Smooth muscle cell (in vitro differentiated cells): ENCODE results near the gene RBBP8. TPM values are rescaled to one million over a fixed set of nuclear protein-coding genes. Genes with fewer than 3 reads are reported as not detected.
A peak's percentile ranks its signal among the peaks of the same experiment; 100 is the strongest.

Experiments
- DNase-seq: peaks from one replicate; lab custom pipeline; 2025; ENCODE audit not compliant: unreplicated experiment; lab: John Stamatoyannopoulos, UW
- H2AFZ ChIP-seq: fragments of 200-600 bp; sonication (generic); 2 replicates; pipeline ENCODE4 v1.6.0; 2016; ENCODE audit warnings: antibody characterized with exemption, low read depth, mild to moderate bottlenecking
- H3F3A ChIP-seq: fragments of 200-600 bp; sonication (generic); 2 replicates; pipeline ENCODE4 v1.6.0; 2017; ENCODE audit warnings: antibody characterized with exemption, low read depth
- H3K27ac ChIP-seq: fragments of 200-600 bp; sonication (generic); 2 replicates; pipeline ENCODE4 v1.5.1; 2016; ENCODE audit warnings: low read depth, mild to moderate bottlenecking
- H3K27me3 ChIP-seq: fragments of 200-600 bp; sonication (generic); 2 replicates; pipeline ENCODE4 v1.6.1; 2016; ENCODE audit warnings: low read depth, mild to moderate bottlenecking
- H3K36me3 ChIP-seq: fragments of 200-600 bp; sonication (generic); 2 replicates; pipeline ENCODE4 v1.5.1; 2016; ENCODE audit warnings: low read depth
- H3K4me1 ChIP-seq: fragments of 200-600 bp; sonication (generic); 2 replicates; pipeline ENCODE4 v1.5.1; 2016; ENCODE audit warnings: low read depth
- H3K4me2 ChIP-seq: fragments of 200-600 bp; sonication (generic); 2 replicates; pipeline ENCODE4 v1.6.0; 2016; ENCODE audit warnings: mild to moderate bottlenecking
- H3K4me3 ChIP-seq: fragments of 200-600 bp; sonication (generic); 2 replicates; pipeline ENCODE4 v1.5.1; 2016; ENCODE audit warnings: mild to moderate bottlenecking
- H3K79me2 ChIP-seq: fragments of 200-600 bp; sonication (generic); 2 replicates; pipeline ENCODE4 v1.6.0; 2016; ENCODE audit warnings: low read depth, mild to moderate bottlenecking
- H3K9ac ChIP-seq: fragments of 200-600 bp; sonication (generic); 2 replicates; pipeline ENCODE4 v1.6.0; 2016; ENCODE audit warnings: low read depth
- H3K9me3 ChIP-seq: fragments of 200-600 bp; sonication (generic); replicated peaks from 2 replicates; pipeline ENCODE4 v1.5.1; 2016; ENCODE audit warnings: low read depth
- H4K20me1 ChIP-seq: fragments of 200-600 bp; sonication (generic); 2 replicates; pipeline ENCODE4 v1.6.0; 2016; ENCODE audit warnings: low read depth
- CTCF ChIP-seq: fragments of 200-600 bp; sonication (generic); IDR thresholded peaks from 2 replicates; pipeline ENCODE4 v1.5.1; 2017; ENCODE audit warnings: borderline replicate concordance, mild to moderate bottlenecking, antibody characterized with exemption; ENCODE audit not compliant: insufficient read depth, poor library complexity, severe bottlenecking
- WGBS: methylation state at CpG from one replicate; pipeline ENCODE4 v1.1.7; 2016; ENCODE audit warnings: low lambda C conversion rate; 5-methylcytosine and 5-hydroxymethylcytosine counted together
- polyA plus RNA-seq: library from polyadenylated mRNA; unstranded; fragments of >200 nt; fragmentation: Nextera tagmentation; extraction: Ambion mirVana; gene quantifications from 2 replicates; pipeline ENCODE4 v1.2.1, GENCODE V29; 2016
- total RNA-seq: library from RNA; depleted of rRNA; stranded (reverse); fragments of >200 nt; gene quantifications from 2 replicates; pipeline ENCODE4 v1.2.3, GENCODE V29; 2014

Gene RBBP8
- total and polyA plus RNA-seq, 2 experiments from 2014 or later = 11.7 to 39.3 TPM

DNA sequence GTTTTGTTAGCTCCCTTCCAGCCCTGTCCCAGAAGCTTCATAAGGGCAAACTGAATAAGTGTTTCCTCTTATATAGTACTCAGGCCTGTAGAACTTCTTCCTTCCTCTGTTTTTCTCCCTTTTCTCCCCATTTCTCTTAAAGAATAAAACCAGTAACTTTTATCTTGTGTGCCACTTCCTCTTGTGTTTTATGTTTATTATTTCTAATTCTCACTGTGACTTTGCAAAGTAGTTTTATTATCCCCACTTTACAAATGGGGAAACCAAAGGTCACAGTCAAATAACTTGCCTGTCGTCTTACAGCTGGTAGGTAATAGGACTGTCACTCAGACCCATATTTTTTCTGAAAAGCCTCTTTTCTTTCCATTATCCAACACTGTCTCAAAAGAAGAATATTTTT is 42.4 kb downstream of the RBBP8 start:
- no peak for DNase-seq
- no peaks in the 10 kb centered on the region for H3K36me3 ChIP-seq
- no peak overlapping the region for H3K9ac ChIP-seq

GRCh38 chr18:22977847-22978701 is 44.9 kb downstream of the RBBP8 start:
- Histone ChIP-seq H4K20me1 (no peaks in the 10 kb centered on the region), H3K9me3 (no peaks in the 10 kb centered on the region), H3K36me3 (no peaks in the 10 kb centered on the region), H3K4me2 (peak overlapping the region; percentile 0), H3K79me2 (no peaks in the 10 kb centered on the region), H3K4me1 (no peaks in the 10 kb centered on the region), H3K4me3 (no peak overlapping the region), H3F3A (no peaks in the 10 kb centered on the region), H3K27ac (peak overlapping the region; percentile 65), H3K27me3 (no peaks in the 10 kb centered on the region), H2AFZ (no peak overlapping the region), H3K9ac (peak overlapping the region; percentile 54)
- WGBS = 69% methylated on average over 5 of the region's 5 CpGs
- no peak for DNase-seq
- no peak for TF ChIP-seq CTCF

More for the DNA sequence above, 42.4 kb downstream of the RBBP8 start:
- H3K27ac ChIP-seq = no peak overlapping the region
- H3K79me2 ChIP-seq = no peaks in the 10 kb centered on the region
- H3F3A ChIP-seq = no peaks in the 10 kb centered on the region
- no peaks in the 10 kb centered on the region for H3K4me1 ChIP-seq
- H3K27me3 ChIP-seq = no peaks in the 10 kb centered on the region
- WGBS = 100% methylated on average over 1 of the region's 1 CpG
- no peak overlapping the region for H3K4me3 ChIP-seq
- H3K4me2 ChIP-seq = no peak overlapping the region
- no peak for TF ChIP-seq CTCF
- H3K9me3 ChIP-seq = no peaks in the 10 kb centered on the region
- no peak overlapping the region for H2AFZ ChIP-seq
- no peaks in the 10 kb centered on the region for H4K20me1 ChIP-seq

GRCh38 chr18:22980394-22980793 is 47.3 kb downstream of the RBBP8 start:
- H3F3A ChIP-seq = no peaks in the 10 kb centered on the region
- H2AFZ ChIP-seq = no peak overlapping the region
- no peaks in the 10 kb centered on the region for H3K36me3 ChIP-seq

More at GRCh38 chr18:22980394-22980793, 47.3 kb downstream of the RBBP8 start:
- no peaks in the 10 kb centered on the region for H3K27me3 ChIP-seq
- no peak overlapping the region for H3K4me3 ChIP-seq
- WGBS = 100% methylated on average over 1 of the region's 1 CpG
- H3K9me3 ChIP-seq = no peaks in the 10 kb centered on the region
- DNase-seq = no peak
- no peak overlapping the region for H3K4me2 ChIP-seq
- H3K9ac ChIP-seq = no peak overlapping the region
- no peaks in the 10 kb centered on the region for H3K79me2 ChIP-seq
- TF ChIP-seq CTCF = no peak
- H3K4me1 ChIP-seq = no peaks in the 10 kb centered on the region
- no peak overlapping the region for H3K27ac ChIP-seq
- H4K20me1 ChIP-seq = no peaks in the 10 kb centered on the region
